HepG2 (cell line): Measurements from ENCODE around the gene SPON2.

Experiments used
- CBX2 ChIP-seq, 2 experiments: fragments of 200-600 bp in 1 of 2; sonication (generic); formaldehyde crosslinking in 1 of 2; IDR thresholded peaks; 2 replicates each; pipeline versions ENCODE4 v1.7.0 to v1.8.1; 2018 to 2022; ENCODE audit warnings: low read depth in 2 of 2, low read length in 1 of 2, mild to moderate bottlenecking in 1 of 2, missing genetic modification reagents in 1 of 2
- EP300 ChIP-seq, 3 experiments: sonication (generic) in 1 of 3; formaldehyde crosslinking in 1 of 3; IDR thresholded peaks; 2 replicates each; pipeline versions ENCODE4 v1.5.1 to v1.6.1; 2011 to 2020; ENCODE audit warnings: low read depth in 2 of 3, low read length in 2 of 3, borderline replicate concordance in 1 of 3, improper control_type of control experiment in 1 of 3, mild to moderate bottlenecking in 1 of 3, missing genetic modification reagents in 1 of 3, moderate library complexity in 1 of 3
- GTF2F1 ChIP-seq: fragments of 150-350 bp; IDR thresholded peaks from 2 replicates; pipeline ENCODE4 v1.6.1; 2014; ENCODE audit warnings: low read length
- KDM1A ChIP-seq: IDR thresholded peaks from 2 replicates; pipeline ENCODE4 v1.6.1; 2016; ENCODE audit warnings: missing compliant biosample characterization
- MAZ ChIP-seq, 2 experiments: sonication (generic) in 1 of 2; formaldehyde crosslinking in 1 of 2; IDR thresholded peaks; 2 replicates each; pipeline versions ENCODE4 v1.5.0 to v1.6.1; 2012 to 2020; ENCODE audit warnings: low read depth in 2 of 2, mild to moderate bottlenecking in 2 of 2, borderline replicate concordance in 1 of 2, improper control_type of control experiment in 1 of 2, low read length in 1 of 2, missing genetic modification reagents in 1 of 2, moderate library complexity in 1 of 2
- MEF2D ChIP-seq: sonication (generic); formaldehyde crosslinking; IDR thresholded peaks from 2 replicates; pipeline ENCODE4 v1.5.1; 2020; ENCODE audit warnings: mild to moderate bottlenecking, missing genetic modification reagents
- POLR2A ChIP-seq, 2 experiments: IDR thresholded peaks; 2 replicates each; pipeline ENCODE4 v1.6.1; 2011; ENCODE audit warnings: low read depth in 2 of 2, low read length in 2 of 2, mild to moderate bottlenecking in 1 of 2, moderate library complexity in 1 of 2; ENCODE audit not compliant: insufficient read depth in 1 of 2
- REXO4 ChIP-seq: sonication (generic); formaldehyde crosslinking; IDR thresholded peaks from 2 replicates; pipeline ENCODE4 v1.8.0; 2022; ENCODE audit warnings: missing genetic modification reagents, mild to moderate bottlenecking, borderline replicate concordance
- ZNF232 ChIP-seq: sonication (generic); formaldehyde crosslinking; IDR thresholded peaks from 2 replicates; pipeline ENCODE4 v1.4.0; 2020; ENCODE audit warnings: missing genetic modification reagents, borderline replicate concordance
- ZNF773 ChIP-seq: sonication (generic); formaldehyde crosslinking; IDR thresholded peaks from 2 replicates; pipeline ENCODE4 v1.4.0; 2020; ENCODE audit warnings: missing genetic modification reagents, borderline replicate concordance
- TF ChIP-seq, protein P1 (sequence below): sonication (generic); formaldehyde crosslinking; IDR thresholded peaks from 2 replicates; pipeline ENCODE4 v1.9.0; 2021; ENCODE audit warnings: missing genetic modification reagents, borderline replicate concordance
- TF ChIP-seq, protein P2 (sequence below): sonication (generic); formaldehyde crosslinking; IDR thresholded peaks from 2 replicates; pipeline ENCODE4 v1.5.0; 2020; ENCODE audit warnings: mild to moderate bottlenecking, missing genetic modification reagents, moderate library complexity
- TF ChIP-seq, protein P3 (sequence below): IDR thresholded peaks from 2 replicates; pipeline ENCODE4 v1.6.1; 2016; ENCODE audit warnings: low read depth, missing genetic modification reagents, missing compliant biosample characterization

DNA sequence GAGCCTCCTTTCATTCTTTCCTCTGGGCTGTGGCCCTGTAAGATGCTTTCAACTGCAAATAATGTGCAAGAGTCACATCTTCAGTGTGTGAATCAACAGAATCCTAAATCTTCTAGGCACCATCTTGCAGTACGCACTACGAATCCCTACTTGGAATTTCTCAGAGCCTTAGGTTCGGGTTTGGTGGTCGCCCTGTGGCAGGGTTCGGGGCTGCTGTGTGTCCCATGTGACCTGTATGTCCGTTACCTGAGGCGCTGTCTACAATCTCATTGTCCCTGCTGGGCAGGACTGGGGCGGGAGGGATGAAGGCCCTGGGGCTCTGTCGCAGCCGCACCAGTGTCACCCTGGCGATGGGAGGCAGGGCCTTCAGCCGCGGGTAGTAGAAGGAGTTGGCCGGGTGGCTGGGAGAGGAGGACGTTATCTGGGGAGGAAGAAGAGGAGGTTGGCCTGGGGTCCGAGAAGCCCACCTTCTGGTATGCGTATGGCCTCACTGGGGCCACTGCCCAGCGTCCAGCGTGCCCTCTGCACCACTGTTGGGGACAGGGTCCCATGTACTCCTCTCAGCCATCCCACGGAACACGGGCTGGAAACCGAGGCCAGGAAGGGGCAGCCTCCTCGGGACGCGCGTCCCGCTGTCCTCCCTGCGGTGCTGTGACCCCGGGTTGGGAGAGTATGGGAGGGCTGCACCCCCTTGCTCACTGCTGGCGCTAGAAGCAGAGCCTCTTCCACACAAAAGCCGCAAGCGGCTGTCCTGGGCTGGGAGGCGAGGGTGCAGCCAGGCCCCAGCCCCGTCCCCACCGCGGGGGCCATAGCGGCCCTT, 2.0 kb downstream of the SPON2 start:
- TF ChIP-seq, protein P1, sequence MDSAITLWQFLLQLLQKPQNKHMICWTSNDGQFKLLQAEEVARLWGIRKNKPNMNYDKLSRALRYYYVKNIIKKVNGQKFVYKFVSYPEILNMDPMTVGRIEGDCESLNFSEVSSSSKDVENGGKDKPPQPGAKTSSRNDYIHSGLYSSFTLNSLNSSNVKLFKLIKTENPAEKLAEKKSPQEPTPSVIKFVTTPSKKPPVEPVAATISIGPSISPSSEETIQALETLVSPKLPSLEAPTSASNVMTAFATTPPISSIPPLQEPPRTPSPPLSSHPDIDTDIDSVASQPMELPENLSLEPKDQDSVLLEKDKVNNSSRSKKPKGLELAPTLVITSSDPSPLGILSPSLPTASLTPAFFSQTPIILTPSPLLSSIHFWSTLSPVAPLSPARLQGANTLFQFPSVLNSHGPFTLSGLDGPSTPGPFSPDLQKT: no peak
- TF ChIP-seq KDM1A (CRISPR knock-in tag) (no peak), REXO4 (no peak), MEF2D (no peak), EP300 (IDR thresholded peaks at IDR 0.05; ENCODE audit: low read depth in 2 of 2, low read length in 2 of 2) (no peak), EP300 (CRISPR knock-in tag; IDR thresholded peaks at IDR 0.05; ENCODE audit: borderline replicate concordance) (no peak), CBX2 (IDR thresholded peaks at IDR 0.05; ENCODE audit: low read depth, low read length) (no peak), CBX2 (CRISPR knock-in tag; IDR thresholded peaks at IDR 0.05; ENCODE audit: low read depth) (no peak), GTF2F1 (no peak), ZNF232 (CRISPR knock-in tag) (no peak), POLR2A (IDR thresholded peaks at IDR 0.05; ENCODE audit: insufficient read depth in 1 of 2, low read depth in 2 of 2, low read length in 2 of 2) (no peak), MAZ (IDR thresholded peaks at IDR 0.05; ENCODE audit: borderline replicate concordance, low read depth, low read length) (no peak), MAZ (CRISPR knock-in tag; IDR thresholded peaks at IDR 0.05; ENCODE audit: low read depth) (no peak), ZNF773 (no peak)
- TF ChIP-seq, protein P2, sequence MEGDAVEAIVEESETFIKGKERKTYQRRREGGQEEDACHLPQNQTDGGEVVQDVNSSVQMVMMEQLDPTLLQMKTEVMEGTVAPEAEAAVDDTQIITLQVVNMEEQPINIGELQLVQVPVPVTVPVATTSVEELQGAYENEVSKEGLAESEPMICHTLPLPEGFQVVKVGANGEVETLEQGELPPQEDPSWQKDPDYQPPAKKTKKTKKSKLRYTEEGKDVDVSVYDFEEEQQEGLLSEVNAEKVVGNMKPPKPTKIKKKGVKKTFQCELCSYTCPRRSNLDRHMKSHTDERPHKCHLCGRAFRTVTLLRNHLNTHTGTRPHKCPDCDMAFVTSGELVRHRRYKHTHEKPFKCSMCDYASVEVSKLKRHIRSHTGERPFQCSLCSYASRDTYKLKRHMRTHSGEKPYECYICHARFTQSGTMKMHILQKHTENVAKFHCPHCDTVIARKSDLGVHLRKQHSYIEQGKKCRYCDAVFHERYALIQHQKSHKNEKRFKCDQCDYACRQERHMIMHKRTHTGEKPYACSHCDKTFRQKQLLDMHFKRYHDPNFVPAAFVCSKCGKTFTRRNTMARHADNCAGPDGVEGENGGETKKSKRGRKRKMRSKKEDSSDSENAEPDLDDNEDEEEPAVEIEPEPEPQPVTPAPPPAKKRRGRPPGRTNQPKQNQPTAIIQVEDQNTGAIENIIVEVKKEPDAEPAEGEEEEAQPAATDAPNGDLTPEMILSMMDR (CRISPR knock-in tag): no peak
- TF ChIP-seq, protein P3, sequence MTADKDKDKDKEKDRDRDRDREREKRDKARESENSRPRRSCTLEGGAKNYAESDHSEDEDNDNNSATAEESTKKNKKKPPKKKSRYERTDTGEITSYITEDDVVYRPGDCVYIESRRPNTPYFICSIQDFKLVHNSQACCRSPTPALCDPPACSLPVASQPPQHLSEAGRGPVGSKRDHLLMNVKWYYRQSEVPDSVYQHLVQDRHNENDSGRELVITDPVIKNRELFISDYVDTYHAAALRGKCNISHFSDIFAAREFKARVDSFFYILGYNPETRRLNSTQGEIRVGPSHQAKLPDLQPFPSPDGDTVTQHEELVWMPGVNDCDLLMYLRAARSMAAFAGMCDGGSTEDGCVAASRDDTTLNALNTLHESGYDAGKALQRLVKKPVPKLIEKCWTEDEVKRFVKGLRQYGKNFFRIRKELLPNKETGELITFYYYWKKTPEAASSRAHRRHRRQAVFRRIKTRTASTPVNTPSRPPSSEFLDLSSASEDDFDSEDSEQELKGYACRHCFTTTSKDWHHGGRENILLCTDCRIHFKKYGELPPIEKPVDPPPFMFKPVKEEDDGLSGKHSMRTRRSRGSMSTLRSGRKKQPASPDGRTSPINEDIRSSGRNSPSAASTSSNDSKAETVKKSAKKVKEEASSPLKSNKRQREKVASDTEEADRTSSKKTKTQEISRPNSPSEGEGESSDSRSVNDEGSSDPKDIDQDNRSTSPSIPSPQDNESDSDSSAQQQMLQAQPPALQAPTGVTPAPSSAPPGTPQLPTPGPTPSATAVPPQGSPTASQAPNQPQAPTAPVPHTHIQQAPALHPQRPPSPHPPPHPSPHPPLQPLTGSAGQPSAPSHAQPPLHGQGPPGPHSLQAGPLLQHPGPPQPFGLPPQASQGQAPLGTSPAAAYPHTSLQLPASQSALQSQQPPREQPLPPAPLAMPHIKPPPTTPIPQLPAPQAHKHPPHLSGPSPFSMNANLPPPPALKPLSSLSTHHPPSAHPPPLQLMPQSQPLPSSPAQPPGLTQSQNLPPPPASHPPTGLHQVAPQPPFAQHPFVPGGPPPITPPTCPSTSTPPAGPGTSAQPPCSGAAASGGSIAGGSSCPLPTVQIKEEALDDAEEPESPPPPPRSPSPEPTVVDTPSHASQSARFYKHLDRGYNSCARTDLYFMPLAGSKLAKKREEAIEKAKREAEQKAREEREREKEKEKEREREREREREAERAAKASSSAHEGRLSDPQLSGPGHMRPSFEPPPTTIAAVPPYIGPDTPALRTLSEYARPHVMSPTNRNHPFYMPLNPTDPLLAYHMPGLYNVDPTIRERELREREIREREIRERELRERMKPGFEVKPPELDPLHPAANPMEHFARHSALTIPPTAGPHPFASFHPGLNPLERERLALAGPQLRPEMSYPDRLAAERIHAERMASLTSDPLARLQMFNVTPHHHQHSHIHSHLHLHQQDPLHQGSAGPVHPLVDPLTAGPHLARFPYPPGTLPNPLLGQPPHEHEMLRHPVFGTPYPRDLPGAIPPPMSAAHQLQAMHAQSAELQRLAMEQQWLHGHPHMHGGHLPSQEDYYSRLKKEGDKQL (CRISPR knock-in tag): no peak
